ENCODE data around the gene ECHS1. TPM values are rescaled to one million over a fixed set of nuclear protein-coding genes. Genes with fewer than 3 reads are reported as not detected.
A peak's percentile ranks its signal among the peaks of the same experiment; 100 is the strongest.

ECHS1 gene
- total and polyA plus RNA-seq, 8 donors = 71.0 to 87.1 (median 76.7) TPM

DNA sequence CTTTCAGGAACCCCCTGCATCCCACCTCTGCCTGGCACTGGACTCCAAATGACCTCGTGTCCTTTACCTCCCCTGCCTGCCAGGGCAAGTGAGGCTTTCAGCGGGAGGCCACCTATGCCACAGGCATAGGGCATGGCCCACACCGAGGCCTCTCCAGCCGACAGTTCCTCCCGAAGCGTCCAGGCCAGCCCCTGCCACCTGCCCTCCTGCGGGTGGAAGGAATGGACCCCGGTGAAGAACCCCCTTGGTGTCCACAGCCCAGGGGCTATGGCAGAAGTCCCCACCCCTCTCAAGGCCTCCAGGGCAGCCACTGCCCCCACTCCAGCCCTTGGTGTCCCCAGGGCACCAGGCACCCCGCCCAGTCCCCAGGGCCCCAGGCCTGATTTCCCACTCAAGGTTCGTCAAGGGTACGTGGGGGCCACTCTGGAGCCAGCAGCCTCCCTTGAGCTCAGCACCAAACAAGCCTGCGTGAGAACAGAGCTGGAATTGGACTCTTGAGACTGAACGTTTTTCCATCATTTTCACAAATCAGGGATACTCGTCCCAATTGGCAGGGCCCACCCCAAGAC, 18.4 kb downstream of the ECHS1 start:
- ATAC-seq (no peak), DNase-seq (peak in 1 of 4 donors; percentile 58)
- TF ChIP-seq, protein P1, sequence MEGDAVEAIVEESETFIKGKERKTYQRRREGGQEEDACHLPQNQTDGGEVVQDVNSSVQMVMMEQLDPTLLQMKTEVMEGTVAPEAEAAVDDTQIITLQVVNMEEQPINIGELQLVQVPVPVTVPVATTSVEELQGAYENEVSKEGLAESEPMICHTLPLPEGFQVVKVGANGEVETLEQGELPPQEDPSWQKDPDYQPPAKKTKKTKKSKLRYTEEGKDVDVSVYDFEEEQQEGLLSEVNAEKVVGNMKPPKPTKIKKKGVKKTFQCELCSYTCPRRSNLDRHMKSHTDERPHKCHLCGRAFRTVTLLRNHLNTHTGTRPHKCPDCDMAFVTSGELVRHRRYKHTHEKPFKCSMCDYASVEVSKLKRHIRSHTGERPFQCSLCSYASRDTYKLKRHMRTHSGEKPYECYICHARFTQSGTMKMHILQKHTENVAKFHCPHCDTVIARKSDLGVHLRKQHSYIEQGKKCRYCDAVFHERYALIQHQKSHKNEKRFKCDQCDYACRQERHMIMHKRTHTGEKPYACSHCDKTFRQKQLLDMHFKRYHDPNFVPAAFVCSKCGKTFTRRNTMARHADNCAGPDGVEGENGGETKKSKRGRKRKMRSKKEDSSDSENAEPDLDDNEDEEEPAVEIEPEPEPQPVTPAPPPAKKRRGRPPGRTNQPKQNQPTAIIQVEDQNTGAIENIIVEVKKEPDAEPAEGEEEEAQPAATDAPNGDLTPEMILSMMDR (IDR thresholded peaks at IDR 0.05) = no peak
- Histone ChIP-seq H3K27ac (no peak overlapping the region), H3K4me1 (peaks cover 6 to 15% of the 10 kb centered on the region in 2 donors), H3K4me3 (no peak overlapping the region), H3K9me3 (no peaks in the 10 kb centered on the region), H3K27me3 (peaks cover 0 to 38% of the 10 kb centered on the region in 2 donors), H3K36me3 (peaks cover 0 to 10% of the 10 kb centered on the region in 2 donors)
- intact Hi-C loops (cut with DNase I) = no loop called here

DNA sequence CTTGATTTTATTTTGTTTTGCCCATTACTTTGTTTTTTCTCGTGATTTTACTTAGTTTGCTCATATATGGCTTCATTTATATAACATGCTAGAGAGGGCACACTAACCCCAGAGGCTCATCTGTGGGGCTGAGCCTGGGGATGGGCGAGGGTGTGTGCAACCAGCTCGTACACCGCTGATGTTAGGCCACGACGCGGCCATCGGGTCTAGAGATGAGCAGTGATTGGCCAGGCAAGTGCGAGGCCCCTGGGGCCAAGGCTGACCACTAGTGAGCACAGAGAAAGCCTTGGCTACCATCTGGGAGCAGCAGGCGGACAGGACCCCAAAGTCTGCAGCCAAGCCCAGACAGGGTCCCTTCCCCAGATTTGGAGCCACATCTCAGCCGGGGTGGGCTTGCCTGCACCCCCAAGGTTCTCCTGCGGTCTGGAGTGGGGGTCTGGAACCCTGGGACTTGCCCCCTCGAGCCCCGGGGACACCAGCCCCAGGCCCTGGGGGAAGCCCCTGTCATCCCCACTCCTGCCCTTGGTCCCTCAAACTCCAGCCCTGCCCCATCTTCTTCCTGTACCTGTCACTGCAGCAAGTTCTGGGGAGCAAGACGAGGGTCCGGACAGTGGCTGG, 19.1 kb downstream of the ECHS1 start:
- peaks cover 0 to 10% of the 10 kb centered on the region in 2 donors for H3K36me3 ChIP-seq
- DNase-seq (peak in 1 of 4 donors; percentile 59), ATAC-seq (no peak)
- intact Hi-C loops (cut with DNase I) = no loop called here
- TF ChIP-seq, protein P1 (IDR thresholded peaks at IDR 0.05) = no peak
- no peaks in the 10 kb centered on the region for H3K9me3 ChIP-seq
- no peak overlapping the region for H3K27ac ChIP-seq
- peaks cover 6 to 15% of the 10 kb centered on the region in 2 donors for H3K4me1 ChIP-seq
- H3K27me3 ChIP-seq = peaks cover 0 to 45% of the 10 kb centered on the region in 2 donors
- H3K4me3 ChIP-seq = no peak overlapping the region

DNA sequence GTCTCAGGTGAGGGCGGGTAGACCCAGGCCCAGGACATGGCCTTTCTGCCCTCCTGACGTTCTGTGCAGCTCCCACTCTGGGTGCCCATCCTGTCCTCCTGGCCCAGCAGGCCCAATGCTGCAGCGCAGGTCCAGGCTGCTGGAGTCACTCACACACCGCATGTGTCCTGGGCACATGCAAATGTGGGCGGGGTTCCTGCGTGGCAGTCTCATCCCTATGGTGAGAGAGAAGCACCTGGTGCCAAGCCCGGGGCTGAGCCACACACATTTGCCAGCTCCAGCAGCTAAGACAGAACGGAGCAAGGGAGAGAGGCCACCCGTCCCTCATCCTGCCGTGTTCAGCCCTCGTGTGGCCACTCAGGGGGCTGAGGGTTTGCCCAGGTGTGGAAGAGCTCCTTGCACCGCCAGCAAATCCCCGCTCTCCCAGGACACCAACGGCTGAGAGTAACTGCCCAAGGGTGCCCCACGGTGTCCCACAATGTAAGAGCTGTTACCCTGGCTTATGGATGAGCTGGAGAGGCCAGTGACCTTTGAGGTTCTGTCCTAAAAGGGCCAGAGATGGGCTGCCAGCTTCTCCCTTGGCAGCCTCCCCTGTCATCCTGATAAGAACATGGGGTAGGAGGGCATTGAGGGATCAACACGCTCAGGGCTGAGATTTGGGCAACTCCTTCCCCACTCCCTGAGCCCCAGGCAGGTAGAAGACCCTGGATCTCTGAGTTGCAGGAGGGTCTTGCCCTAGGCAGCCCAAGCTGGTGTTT, 19.8 kb downstream of the ECHS1 start:
- H3K9me3 ChIP-seq = no peaks in the 10 kb centered on the region
- ATAC-seq (no peak), DNase-seq (peak in 1 of 4 donors; percentile 66)
- H3K27ac ChIP-seq = no peak overlapping the region
- TF ChIP-seq, protein P1 (IDR thresholded peaks at IDR 0.05) = no peak
- peaks cover 0 to 52% of the 10 kb centered on the region in 2 donors for H3K27me3 ChIP-seq
- H3K36me3 ChIP-seq = peaks cover 0 to 10% of the 10 kb centered on the region in 2 donors
- intact Hi-C loops (cut with DNase I) = no loop called here
- H3K4me3 ChIP-seq = no peak overlapping the region
- H3K4me1 ChIP-seq = peaks cover 6 to 15% of the 10 kb centered on the region in 2 donors

DNA sequence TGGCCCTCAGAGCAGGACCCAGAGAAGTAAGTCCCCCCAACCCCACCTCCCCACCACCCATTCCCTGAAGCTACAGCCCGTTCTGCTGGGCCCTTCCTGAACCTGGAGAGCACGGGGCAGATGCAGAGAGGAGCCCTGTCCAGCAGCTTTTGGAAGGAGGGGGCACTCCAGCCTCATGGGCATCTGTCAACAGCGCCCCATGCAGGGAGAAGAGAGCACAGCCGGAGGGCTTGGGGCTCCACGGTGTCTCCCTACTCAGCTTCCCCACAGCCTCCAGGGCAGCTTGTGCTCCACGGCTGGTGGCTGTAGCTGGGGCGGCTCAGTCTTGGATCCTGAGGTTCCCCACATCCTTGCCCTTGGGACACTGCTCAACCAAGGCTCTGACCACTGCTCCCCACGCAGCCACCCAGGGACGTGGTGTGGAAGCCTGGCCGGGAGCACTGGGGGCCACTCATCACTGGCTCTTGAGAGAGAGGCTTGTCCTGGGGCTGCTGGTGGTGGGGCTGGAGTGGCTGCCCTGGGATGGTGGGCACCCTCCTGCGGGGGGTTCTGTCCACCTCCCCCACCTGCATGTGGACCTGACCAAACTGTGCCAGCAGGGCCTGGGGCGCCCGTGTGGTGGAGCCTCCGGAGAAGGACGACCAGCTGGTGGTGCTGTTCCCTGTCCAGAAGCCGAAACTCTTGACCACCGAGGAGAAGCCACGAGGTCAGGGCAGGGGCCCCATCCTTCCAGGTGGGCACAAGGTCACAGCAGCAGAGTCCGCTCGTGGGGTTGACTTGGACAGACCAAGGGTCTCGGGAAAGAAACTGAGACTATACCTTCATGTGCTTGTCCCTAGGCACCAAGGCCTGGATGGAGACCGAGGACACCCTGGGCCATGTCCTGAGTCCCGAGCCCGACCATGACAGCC, 21.5 kb downstream of the ECHS1 start:
- intact Hi-C loops (cut with DNase I) = no loop called here
- no peak for ATAC-seq
- peak in 1 of 4 donors; percentile 77 for DNase-seq
- no peaks in the 10 kb centered on the region for H3K9me3 ChIP-seq
- H3K36me3 ChIP-seq = peaks cover 0 to 10% of the 10 kb centered on the region in 2 donors
- H3K4me1 ChIP-seq = peaks cover 0 to 4% of the 10 kb centered on the region in 2 donors
- H3K4me3 ChIP-seq = no peak overlapping the region
- H3K27me3 ChIP-seq = peaks cover 4 to 59% of the 10 kb centered on the region in 2 donors
- no peak overlapping the region for H3K27ac ChIP-seq
- TF ChIP-seq, protein P1 (IDR thresholded peaks at IDR 0.05) = no peak
